DMS153 treated with DMSO at 0.1 percent for 48 hours (cell line): ENCODE results near the gene MAPK6.
"Not testable (repeated sequence)": the region's sequence is repeated elsewhere in the genome, so short reads cannot be mapped to it uniquely, and the experiment has no call there.

Experiments used
- DNase-seq: peaks from one replicate; lab custom pipeline; 2025; ENCODE audit not compliant: unreplicated experiment; lab: John Stamatoyannopoulos, UW

The MAPK6 gene

GRCh38 chr15:52078876-52079700 is 60.1 kb downstream of the MAPK6 start:
- peak; percentile 3 for DNase-seq

DNA sequence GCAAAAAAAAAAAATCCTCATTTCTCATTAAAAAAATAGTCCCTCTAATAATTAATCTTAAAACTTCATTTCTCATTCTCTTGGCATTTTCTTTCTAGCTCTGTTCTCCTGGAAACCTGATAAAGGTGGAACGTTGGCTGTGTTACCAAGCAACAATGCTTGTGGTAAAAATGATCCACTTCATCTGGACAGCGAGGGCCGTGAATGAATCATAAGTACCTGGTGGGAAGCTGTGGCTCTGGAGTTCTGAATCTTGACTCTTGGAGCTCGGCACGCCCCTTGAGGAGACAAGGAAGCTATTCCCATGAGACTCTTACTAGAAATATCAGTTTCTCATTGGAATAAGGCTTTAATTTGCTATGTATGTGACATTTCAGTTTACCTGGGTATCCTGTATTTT is 61.0 kb downstream of the MAPK6 start:
- DNase-seq: no peak

GRCh38 chr15:52080706-52081392 is 61.8 kb downstream of the MAPK6 start:
- no peak for DNase-seq

DNA sequence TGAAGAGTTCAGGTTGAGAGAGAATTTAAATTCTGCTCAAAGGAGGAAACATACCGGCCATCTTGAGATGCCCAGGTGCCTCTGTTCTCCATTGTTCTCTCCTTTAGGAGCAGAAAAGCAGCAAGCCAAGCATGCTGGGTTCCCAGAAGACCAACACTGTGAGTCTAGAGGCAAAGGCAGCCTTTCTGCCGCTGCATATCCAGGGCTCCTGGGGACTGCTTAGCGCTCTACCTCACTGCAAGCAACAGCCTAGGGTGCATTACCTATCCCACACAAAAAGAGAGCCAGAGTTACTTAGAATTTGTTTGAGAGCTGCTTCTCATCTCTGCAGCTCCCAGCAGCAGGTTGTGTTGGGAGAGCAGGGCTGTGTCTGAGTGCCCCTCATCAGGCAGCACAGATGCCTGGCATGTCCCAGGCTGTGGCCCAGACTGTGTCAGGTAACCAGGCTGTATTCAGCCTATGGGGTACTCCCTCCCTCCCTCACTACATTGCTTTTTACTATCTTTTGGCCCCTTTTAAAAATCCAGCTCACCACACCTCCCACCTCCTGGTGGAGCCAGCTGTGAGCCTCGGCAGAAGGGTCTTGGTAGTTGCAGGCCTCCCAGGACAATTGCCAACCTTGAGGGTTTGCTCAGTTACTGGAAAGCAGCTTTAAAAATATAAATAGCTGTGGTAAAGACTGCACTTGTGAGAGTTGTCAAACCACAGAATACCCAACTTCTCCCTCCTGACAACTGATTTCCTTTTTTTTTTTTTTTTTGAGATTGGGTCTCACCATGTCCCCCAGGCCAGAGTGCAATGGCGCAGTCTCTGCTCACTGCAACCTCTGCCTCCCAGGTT is 63.4 kb downstream of the MAPK6 start:
- DNase-seq: no peak

GRCh38 chr15:52083037-52083359 is 64.0 kb downstream of the MAPK6 start:
- DNase-seq: not testable (repeated sequence)

DNA sequence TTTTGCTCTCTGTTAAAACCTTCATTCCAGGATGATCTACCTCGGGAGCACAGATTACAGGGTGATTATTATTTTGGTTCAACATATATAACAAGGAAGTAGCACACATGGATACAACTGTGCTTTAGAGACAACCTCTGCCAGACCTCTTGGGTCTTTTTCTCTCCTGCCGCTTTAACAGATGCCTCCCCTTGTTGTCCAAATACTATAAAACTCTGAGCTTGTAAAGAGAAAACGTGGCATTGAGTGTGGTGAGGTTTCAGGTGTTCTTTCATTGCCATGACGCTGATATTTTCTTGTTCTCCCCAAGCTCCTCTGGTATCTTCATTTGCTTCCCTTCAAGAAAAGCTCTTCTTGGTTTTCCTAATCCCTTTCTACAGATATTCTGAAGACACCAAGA is 64.6 kb downstream of the MAPK6 start:
- no peak for DNase-seq

- no peak for DNase-seq
Measured at GRCh38 chr15:52085299-52085698, 66.3 kb downstream of the MAPK6 start.

- DNase-seq: no peak
Measured at GRCh38 chr15:52086011-52086786, 67.2 kb downstream of the MAPK6 start.

DNA sequence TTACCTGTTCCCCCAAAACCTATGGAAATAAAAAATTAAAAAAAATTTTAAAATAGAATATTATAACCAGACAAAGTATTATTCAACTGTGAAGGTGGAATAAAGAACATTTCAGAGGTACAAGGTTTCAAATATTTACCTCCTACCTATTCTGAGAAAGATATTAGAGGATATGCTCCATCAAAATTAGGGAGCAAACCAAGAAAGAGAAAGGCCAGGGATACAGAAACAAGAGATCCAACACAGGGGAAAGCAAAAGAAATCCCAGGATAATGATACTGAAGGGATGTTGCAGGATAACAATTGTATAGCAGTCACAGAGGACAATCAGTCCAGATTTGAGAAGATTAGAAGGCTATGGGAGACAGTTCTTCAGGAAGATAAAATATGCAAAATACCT is 71.2 kb downstream of the MAPK6 start:
- no peak for DNase-seq

DNA sequence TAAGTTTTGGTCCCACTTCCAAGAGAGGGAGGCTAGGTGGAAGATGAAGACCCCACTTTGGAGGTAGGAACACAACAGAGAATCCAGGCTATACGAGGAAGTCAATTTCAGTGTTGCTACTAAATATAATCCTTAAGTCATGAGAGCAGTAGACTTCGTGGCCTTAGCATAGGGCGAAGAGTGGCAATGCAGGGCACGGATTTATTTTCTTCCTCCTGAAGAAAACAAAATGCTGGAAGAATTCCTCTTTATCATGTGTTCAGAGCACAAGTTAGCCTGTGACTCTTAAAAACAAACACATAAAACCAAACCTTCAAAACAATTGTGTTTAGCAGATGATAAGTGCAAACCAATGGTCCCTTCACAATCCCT is 74.1 kb downstream of the MAPK6 start:
- DNase-seq: no peak

DNA sequence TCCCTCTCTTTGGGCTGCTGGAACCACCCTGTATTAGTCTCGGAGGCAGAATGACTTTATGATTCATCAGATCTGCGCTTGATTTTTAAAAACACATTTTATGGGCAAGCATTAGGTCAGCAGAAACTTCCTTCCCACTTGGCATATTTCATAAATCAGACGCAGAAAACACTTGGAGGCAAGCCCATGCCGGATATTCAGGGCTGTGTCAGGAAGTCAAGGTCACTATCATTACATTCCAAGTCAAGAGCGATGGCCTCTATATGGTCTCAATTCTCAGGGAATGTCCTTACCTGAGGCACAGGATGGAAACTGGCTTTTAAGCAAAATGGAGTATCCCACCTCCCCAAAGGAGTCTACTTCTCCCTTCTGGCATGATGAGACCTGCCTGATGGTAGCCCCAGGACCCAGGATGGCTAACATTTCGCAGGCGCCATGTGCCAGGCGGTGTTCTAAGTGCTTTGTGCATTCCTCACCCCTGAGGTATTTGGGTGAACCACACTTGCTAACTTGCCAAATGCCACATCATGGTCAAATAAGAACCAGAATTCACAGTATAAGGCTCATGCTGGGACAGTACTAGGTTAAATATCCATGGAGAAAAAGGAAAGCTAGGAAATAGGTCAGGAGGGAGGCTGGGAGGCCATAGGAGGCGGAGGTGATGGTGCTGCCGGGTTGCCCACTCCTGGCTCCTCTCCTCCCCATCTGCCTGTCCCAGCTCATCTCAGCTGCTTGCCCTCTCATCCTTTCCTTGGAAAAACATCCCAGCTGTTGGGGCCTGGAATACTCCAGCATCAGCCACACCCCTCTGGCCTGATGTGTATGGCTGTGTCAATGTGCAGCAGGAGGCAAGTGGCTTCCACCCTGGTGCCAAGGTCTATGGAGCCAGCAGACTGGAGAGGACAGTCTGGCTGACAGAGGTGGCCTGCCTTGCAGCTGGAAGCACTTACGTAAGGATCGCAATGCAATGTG is 74.8 kb downstream of the MAPK6 start:
- DNase-seq: no peak

GRCh38 chr15:52094811-52095584 is 76.0 kb downstream of the MAPK6 start:
- no peak for DNase-seq

- DNase-seq: no peak
Measured at GRCh38 chr15:52095597-52096262, 76.7 kb downstream of the MAPK6 start.

GRCh38 chr15:52096536-52096935 is 77.5 kb downstream of the MAPK6 start:
- DNase-seq: not testable (repeated sequence)

DNA sequence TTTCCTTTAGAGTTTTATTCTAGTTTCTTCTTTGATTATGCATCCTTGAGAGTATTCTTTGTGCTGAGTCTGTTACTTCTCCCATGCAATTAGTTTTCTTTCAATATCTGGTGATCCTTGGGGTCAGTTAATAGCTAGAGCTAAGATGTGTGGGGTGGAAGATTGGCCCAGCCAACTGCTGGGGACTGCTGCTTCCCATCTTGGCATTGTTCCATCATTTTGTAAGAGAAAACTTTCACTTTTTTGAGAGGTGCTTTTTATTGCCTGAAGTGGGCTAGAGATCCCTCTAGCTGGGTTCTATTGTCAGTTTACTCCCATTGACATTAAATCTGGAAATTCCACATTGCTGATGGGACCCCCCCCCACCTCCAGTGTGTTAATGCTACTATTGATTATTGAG is 78.2 kb downstream of the MAPK6 start:
- DNase-seq: no peak

- DNase-seq: no peak
Measured at GRCh38 chr15:52098323-52098722, 79.3 kb downstream of the MAPK6 start.

DNA sequence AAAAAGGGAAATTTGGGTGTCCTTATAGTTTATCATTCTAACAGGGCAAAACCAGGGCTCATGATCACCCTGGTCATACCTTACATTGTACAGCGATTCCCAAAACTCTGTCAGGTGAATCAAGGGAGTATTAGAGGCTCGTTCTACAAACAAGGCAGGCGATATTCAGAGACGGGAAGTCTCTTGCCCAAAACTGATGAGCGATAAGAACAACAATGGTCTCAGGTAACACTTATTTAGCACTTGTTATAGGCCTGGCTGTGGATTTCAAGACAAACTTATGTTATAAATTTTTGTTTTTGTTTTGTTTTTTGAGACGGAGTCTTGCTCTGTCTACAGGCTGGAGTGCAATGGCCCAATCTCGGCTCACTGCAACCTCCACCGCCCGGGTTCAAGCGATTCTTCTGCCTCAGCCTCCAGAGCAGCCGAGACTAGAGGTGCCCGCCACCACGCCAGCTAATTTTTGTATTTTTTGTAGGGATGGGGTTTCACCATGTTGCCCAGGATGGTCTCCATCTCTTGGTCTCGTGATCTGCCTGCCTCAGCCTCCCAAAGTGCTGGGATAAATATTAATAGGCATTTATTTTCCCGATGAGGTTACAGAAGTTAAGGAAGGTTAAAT is 80.7 kb downstream of the MAPK6 start:
- DNase-seq: no peak

DNA sequence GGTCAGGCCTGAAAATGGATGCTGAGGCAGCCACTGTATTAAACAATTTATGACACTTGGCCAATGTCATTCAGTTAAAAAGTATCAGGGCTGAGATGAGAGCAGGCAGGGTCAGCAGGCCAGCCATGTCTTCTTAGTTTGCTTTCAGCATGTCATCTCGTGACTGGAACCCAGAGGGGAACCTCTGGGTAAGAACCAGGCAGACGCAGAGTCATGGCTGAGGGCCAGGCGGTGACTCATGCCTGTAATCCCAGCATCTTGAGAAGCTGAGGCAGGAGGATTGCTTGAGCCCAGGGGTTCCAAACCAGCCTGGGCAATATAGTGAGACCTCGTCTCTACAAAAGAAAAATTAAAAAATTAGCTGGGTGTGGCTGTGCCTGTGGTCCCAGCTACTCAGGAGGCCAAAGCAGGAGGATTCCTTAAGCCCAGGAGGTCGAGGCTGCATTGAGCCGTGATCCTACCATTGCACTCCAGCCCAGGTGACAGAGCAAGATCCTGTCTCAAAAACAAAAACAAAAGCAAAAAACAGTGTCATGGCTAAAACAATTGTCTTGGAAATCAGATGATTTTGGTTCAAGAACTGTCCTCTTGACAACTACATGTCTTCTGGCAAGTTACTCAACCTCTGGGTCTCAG is 81.9 kb downstream of the MAPK6 start:
- no peak for DNase-seq
